SK-N-SH (cell line): ENCODE data around the gene SPATA18.

Experiments
- EP300 ChIP-seq, 2 experiments: IDR thresholded peaks; 2 replicates each; pipeline versions ENCODE4 v1.4.0 to v1.6.1; 2012; ENCODE audit warnings: borderline replicate concordance in 1 of 2, low read depth in 1 of 2, low read length in 1 of 2
- EZH2phosphoT487 ChIP-seq: fragments of 200-600 bp; sonication (generic); IDR thresholded peaks from 2 replicates; pipeline ENCODE4 v1.6.1; 2017; ENCODE audit warnings: low read depth, mixed run types, mild to moderate bottlenecking, antibody characterized with exemption, moderate library complexity, borderline replicate concordance
- FOXM1 ChIP-seq: IDR thresholded peaks from 2 replicates; pipeline ENCODE4 v1.4.0; 2012; ENCODE audit warnings: low read depth, mild to moderate bottlenecking
- NFIC ChIP-seq: IDR thresholded peaks from 2 replicates; pipeline ENCODE4 v1.4.0; 2012; ENCODE audit warnings: borderline replicate concordance
- RAD21 ChIP-seq: IDR thresholded peaks from 2 replicates; pipeline ENCODE4 v1.6.1; 2012; ENCODE audit warnings: mild to moderate bottlenecking, low read length
- SIN3A ChIP-seq: IDR thresholded peaks from 2 replicates; pipeline ENCODE4 v1.6.1; 2012; ENCODE audit warnings: low read depth, mild to moderate bottlenecking, low read length, moderate library complexity, borderline replicate concordance
- SMC3 ChIP-seq: IDR thresholded peaks from 2 replicates; pipeline ENCODE4 v1.6.1; 2012; ENCODE audit warnings: low read depth, low read length, improper control_type of control experiment
- TAF1 ChIP-seq: IDR thresholded peaks from 2 replicates; pipeline ENCODE4 v1.6.1; 2012; ENCODE audit warnings: low read depth, mild to moderate bottlenecking, low read length, moderate library complexity, borderline replicate concordance
- TF ChIP-seq, protein P1 (sequence below): fragments of 200-600 bp; sonication (generic); IDR thresholded peaks from 2 replicates; pipeline ENCODE4 v1.6.1; 2017; ENCODE audit warnings: antibody characterized with exemption, mild to moderate bottlenecking, moderate library complexity

GRCh38 chr4:52096048-52096447 lies 44.9 kb downstream of the SPATA18 start:
- TF ChIP-seq EP300 (IDR thresholded peaks at IDR 0.05; ENCODE audit: borderline replicate concordance in 1 of 2, low read depth in 1 of 2, low read length in 1 of 2): no peak
- TF ChIP-seq, protein P1, sequence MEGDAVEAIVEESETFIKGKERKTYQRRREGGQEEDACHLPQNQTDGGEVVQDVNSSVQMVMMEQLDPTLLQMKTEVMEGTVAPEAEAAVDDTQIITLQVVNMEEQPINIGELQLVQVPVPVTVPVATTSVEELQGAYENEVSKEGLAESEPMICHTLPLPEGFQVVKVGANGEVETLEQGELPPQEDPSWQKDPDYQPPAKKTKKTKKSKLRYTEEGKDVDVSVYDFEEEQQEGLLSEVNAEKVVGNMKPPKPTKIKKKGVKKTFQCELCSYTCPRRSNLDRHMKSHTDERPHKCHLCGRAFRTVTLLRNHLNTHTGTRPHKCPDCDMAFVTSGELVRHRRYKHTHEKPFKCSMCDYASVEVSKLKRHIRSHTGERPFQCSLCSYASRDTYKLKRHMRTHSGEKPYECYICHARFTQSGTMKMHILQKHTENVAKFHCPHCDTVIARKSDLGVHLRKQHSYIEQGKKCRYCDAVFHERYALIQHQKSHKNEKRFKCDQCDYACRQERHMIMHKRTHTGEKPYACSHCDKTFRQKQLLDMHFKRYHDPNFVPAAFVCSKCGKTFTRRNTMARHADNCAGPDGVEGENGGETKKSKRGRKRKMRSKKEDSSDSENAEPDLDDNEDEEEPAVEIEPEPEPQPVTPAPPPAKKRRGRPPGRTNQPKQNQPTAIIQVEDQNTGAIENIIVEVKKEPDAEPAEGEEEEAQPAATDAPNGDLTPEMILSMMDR: no peak
- TF ChIP-seq EZH2phosphoT487: no peak
- TF ChIP-seq TAF1: no peak
- TF ChIP-seq SMC3: no peak
- TF ChIP-seq NFIC: no peak
- no peak for TF ChIP-seq RAD21
- no peak for TF ChIP-seq SIN3A
- no peak for TF ChIP-seq FOXM1
